AG20443 (cell line): Measurements from ENCODE around the gene COA8.
A peak's percentile ranks its signal among the peaks of the same experiment; 100 is the strongest.
"Not testable (repeated sequence)": the region's sequence is repeated elsewhere in the genome, so short reads cannot be mapped to it uniquely, and the experiment has no call there.

Experiments used
- DNase-seq: peaks from one replicate; pipeline ENCODE4 v3.0.0; 2012; ENCODE audit warnings: low spot score, mixed read lengths

The COA8 gene

DNA sequence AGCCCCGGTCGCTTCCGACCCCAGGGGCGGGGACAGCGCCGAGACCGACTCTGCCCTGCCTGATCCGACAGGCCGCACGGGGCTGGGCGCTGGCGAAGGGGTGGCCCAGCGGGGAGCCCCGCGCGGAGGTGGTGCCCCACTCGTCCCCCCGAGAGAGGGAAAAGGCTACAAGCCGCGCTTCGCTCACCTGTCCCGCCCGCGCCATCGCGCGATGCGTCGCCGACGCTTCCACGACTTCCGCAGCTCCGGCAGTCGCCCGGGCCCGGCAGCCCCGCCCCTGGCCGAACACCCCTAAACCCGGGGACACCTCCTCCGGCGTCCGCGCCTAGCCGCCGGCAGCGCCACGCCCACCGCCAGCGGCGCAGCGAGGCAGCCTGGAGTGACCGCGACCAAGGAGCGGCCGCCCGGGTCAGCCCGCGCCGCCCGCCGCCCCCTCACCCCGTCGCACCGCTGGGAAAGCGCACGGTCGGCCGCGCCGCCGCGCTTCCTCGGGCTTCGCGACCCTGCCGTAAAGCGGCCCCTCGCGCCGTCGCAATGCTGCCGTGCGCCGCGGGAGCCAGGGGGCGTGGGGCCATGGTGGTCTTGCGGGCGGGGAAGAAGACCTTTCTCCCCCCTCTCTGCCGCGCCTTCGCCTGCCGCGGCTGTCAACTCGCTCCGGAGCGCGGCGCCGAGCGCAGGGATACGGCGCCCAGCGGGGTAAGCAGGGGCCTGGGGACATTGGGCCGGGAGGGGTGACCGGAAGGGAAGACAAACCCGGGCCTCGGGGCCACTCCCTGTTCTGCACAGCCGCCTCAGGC is at the start of gene COA8, which contains the start of gene BAG5:
Gene COA8 (plus strand): TSS at position 532 of the 797 bp plus-strand sequence. CDS start 42 bp downstream, at position 574.
Gene BAG5 (minus strand): TSS at position 229 of the 797 bp plus-strand sequence. CDS start 1,493 bp downstream, outside the sequence.
- peak; percentile 94 for DNase-seq

- no peak for DNase-seq
These were observed 48.0 kb upstream of the COA8 start for GRCh38 chr14:103514596-103515421.

DNA sequence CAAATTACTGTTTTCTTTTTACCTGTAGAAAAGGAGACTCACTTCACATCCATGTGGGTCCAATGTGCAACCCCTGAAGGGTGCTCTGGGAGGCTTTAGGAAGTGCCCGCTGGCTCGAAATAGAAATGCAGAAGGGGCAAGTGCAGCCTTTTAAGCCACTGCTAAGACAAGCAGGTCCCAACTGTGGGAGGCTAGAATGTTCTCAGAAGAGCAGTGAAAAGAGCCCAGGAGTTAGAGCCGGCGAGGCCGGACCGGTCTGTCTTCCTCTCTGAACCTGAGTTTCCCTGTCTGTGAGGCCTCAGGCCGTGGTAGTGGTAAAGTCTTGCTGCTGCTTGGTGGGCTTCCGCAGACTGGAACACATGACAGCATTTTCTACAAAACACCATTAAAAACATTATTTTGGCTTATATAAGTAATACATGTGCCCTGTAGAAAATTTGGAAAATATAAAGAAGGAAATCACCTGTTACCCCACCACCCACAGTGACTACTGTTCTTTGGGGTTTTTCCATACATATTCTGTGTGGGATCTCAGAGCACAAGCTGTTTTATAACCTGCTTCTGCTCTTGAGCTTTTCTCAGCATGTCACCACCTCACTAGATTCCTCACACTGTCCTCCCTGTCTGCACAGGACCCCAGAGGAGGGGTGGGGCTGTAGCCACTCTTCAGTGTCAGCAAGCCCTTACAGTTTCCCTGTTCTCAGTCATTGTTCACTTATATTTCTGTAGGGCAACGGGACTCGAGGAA is 46.2 kb upstream of the COA8 start:
- no peak for DNase-seq

DNA sequence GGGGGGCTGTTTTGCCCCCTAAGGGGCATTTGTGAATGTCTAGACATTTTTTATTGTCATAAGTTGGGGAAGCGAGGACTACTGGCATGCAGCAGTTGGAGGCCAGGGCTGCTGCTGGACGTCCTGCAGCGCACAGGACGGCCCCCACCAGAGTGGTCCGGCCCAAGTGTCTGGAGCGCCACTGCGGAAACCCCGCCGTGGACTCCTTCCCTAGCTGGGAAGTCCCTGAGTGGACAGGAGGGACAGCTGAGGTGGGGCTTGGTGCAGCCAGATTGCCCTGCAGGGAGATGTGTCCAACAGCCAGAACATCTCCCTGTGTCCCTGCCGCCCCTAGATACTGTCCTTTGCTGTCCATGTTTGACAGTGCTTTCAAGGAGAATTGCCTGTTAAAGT is 45.6 kb upstream of the COA8 start:
- no peak for DNase-seq

- DNase-seq: peak; percentile 43
These were observed 44.9 kb upstream of the COA8 start for GRCh38 chr14:103517721-103518421.

GRCh38 chr14:103518422-103519042 is 44.2 kb upstream of the COA8 start:
- DNase-seq: peak; percentile 84

GRCh38 chr14:103519043-103519836 is 43.5 kb upstream of the COA8 start:
- no peak for DNase-seq

DNA sequence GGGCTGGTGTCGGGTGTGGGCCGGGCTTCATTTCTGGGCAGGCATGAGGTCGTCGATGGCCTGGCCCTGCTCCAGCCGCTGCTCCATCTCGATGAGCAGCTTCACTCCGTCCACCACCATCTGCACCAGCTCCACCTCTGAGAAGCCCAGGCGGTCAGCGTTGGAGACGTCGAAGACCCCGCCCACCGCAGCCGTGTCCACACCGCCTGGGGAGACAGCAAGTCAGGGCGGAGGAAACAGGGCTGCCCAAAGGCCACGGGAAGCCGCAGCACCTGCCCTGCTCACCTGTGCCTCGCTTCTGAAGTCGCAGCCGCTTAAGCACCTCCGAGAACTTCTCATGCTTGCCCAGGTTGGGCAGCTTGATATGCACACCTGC is 42.9 kb upstream of the COA8 start:
- DNase-seq: no peak

GRCh38 chr14:103520269-103520656 is 42.5 kb upstream of the COA8 start:
- no peak for DNase-seq

GRCh38 chr14:103520657-103521437 is 41.9 kb upstream of the COA8 start:
- peak; percentile 87 for DNase-seq

DNA sequence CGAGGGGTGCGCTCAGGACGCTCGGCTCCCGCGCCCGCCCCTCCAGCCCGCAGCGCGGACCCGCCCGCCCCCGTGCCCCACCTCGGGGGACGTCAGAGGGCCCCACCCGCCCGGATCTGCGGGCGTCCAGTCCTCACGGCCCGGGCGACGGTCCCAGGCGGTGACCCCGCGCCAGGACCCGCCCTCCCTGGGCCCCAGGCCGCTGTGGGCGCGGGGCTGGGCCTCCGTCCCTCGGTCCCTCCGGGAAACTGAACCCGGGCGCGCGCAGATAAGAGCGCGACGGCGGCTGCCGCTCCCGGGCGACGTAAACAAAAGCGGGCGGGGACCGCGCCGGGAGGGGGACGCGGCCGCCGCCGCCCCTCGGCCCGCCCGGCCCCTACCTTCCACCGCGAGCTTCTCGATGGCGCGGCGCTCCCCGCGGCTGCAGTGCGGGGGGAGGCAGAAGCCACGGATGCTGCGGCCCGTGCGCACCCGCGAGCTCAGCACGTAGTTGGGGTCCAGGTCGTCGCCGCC is 41.3 kb upstream of the COA8 start:
- no peak for DNase-seq

DNA sequence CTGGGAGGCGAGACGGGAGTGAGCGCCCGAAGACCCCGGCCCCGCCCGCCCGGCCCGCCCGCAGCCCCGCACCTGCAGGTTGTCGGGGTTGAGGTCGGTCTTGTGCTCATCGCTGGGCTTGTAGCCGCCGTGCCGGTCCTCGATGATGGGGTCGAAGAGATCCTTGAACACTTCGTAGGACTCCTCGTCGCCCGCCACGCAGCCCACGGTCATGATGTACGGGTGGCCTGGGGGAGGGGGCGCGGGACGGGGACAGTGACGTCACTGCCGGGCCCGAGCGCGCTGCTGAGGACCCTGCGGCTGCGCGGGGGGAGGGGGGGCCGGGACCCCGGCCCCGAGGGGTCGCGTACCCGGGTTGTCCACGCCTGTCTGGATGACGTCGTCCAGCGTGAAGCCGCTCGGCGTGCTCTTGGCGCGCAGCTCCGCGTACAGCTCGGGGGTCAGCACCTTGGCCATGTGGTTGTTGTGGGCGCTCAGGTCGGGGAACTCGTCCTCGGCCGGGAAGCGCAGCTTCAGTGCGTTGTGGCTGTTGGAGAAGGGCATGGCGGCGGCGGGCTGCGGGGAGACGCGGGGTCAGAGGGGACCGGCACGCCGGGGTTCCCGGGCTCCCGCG is 40.7 kb upstream of the COA8 start:
- no peak for DNase-seq

DNA sequence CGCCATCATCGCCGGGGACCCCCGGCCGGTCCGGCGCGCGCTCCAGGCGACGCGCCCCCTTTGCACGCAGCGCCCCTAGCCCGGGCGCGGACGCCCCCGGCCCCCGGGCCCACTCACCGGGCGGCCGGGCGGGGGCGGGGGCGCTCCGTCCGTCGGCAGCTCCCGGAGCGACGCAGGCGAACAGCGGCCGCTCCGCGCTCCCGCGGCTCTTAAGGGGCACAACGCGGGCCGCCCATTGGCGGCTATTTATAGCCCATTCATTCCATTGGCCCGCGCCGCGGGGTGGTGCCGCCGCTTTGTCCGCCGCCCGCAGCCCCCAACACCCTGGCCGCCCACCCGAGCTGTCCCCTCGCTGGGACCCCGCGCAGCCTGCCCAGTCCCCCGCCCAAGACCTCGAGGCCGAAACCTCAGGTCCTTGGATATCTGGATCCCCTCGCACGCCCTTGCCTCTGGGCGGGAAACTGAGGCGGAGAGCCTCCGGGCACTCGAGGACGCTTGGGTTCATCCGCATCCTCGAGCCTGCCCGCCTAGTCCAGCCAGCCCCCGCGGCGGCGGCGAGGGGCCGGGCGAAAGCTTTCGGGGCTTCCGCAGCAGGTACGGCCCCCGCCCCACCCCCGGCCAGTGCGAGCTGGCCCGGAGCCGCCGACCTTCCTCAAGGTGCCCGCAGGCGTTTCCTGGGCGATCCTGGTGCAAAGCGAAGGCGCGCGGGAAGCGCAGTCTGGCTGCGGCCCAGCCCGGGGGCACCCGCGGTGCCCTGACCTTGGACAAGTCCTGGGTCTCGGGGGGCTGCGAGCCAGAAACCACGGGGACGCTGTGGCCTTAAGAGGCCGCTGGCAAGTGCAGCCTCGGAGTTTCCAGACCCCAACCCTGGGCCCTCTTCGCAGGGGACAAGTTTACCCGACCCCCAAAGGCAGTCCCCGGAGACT is 39.8 kb upstream of the COA8 start, which contains the start of gene CKB:
Gene CKB (minus strand): TSS at position 182 of the 926 bp plus-strand sequence. CDS start 337 bp downstream, outside the sequence.
- DNase-seq: peak; percentile 90

GRCh38 chr14:103523575-103523954 is 39.2 kb upstream of the COA8 start:
- DNase-seq: no peak

- no peak for DNase-seq
These were observed 38.5 kb upstream of the COA8 start for GRCh38 chr14:103524002-103524935.

DNA sequence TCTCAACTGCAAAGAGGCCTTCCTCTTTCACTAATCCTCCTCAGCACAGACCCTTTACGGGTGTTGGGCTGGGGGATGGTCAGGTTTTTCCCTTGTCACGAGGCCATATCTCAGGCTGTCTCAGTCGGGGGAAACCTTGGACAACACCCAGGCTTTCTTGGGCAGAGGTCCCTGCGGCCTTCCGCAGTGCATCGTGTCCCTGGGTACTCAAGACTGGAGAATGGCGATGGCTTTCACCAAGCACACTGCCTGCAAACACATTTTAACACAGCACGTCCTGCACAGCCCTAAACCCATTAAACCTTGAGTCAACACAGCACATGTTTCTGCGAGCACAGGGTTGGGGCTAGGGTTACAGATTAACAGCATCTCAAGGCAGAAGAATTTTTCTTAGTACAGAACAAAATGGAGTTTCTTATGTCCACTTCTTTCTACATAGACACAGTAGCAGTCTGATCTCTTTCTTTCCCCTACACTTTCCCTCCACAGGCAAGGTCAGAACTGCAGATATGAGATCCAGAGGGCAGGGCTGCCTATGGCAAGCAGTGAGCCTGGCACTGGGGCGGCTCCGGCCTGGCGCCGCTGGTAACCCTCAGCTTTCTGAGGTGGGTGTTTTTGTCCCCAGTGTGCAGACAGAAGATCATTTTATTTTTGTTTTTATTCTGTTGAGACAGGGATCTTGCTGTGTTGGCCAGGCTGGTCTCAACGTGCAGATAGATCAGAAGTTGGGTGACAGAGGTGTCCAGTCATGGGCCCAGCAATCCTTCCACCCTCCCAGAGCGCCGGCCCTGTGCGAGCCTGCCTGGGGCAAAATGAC is 37.1 kb upstream of the COA8 start:
- DNase-seq: not testable (repeated sequence)
